ENCODE data around the gene GARIN3.

DNA sequence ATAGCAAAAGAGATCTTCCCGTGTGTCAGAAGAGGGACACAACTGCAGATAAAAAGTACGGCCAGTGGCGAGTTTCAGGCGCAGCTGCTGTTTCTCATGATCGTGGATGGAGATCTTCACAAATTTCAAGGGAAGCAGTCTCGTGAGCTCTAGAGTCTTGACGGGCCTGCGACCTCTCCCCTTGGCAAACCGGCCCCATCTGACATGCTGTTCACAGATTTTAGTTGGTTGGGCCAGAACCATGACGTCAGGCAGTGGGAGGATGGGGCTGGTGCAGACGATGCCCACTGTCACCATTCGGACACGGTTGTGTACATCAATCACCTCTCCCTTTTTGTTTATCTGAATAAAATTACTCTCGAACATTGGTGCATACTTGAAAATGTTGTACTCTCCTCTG is 396 bp downstream of the GARIN3 start:
- TF ChIP-seq, protein P1, sequence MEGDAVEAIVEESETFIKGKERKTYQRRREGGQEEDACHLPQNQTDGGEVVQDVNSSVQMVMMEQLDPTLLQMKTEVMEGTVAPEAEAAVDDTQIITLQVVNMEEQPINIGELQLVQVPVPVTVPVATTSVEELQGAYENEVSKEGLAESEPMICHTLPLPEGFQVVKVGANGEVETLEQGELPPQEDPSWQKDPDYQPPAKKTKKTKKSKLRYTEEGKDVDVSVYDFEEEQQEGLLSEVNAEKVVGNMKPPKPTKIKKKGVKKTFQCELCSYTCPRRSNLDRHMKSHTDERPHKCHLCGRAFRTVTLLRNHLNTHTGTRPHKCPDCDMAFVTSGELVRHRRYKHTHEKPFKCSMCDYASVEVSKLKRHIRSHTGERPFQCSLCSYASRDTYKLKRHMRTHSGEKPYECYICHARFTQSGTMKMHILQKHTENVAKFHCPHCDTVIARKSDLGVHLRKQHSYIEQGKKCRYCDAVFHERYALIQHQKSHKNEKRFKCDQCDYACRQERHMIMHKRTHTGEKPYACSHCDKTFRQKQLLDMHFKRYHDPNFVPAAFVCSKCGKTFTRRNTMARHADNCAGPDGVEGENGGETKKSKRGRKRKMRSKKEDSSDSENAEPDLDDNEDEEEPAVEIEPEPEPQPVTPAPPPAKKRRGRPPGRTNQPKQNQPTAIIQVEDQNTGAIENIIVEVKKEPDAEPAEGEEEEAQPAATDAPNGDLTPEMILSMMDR (IDR thresholded peaks at IDR 0.05; ENCODE audit: insufficient read depth, low read length, poor library complexity, severe bottlenecking), result no peak
- TF ChIP-seq EZH2phosphoT487 (conservative IDR thresholded peaks at IDR 0.05; ENCODE audit: low read length), result no peak

Data from SU-DHL-6 (cell line).